ENCODE measurements around the gene EMID1.

EMID1 gene

DNA sequence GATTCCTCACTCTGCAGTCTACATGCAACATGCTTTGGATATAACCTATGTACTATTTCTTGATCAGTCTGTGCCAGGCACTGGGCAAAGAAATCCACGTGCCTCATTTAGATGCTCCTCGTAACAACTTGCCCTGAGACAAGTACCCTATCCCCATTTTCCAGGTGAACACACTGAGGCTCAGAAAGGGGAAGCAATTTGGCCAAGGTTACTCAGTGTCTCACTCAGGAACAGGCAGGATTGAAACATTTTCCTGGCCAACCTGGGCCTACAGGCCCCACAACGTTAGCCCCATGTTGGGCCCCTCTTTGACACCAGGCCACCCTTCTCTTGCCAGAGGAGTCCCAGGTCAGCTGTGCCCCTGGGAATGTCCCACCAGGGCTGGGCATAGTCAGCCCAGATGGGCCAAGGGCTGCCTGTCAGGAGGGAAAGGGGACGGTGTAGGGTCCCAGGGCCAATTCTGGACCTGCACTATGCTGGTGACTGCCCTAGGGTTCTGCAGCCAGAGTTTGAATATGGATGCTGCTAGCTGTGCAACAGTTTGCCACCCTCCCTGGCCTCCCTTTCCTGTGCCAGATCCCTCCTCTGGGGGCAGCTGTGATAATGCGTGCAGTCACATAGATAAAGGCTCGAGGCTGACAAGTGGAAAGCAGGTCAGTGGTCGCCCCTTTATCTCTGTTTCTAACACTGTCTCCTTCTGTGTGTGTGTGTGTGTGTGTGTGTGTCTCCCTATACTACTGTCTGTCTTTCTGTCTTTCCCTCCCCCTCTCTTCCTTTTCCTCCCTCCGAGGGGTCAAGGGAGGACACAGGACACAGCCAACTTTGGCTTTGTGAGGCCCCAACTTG is 10.4 kb upstream of the EMID1 start:
- no peak for DNase-seq

DNA sequence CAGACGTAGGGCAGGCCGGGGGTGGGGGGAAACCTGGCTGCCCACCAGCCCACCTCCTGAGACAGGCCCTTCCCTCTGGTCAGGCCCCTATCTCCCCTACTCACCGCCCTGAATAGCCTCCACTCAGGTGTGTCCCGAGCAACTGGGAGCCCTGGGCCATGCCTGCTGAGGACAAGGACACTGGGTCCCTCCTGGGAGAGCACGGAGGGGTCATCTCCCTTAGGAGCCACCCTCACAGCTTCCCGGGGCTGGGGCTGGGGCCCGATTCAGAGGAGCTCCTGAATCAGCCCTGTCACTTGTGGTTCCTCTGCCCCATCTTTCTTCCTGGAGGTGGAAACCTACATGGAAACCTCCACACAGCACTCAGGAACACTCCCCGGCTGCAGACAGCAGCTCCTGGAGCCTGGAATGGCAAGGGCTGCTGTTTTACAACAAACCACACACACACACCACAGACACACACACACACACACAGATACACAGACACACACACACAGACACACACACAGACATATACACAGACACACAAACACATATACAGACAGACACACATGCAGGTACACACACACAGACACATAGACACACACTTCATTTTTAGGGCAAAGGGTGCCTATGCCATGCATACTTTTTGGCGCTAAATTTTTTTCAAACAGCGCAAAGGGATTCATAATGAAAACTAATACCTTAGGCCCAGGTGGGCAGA is 9.6 kb upstream of the EMID1 start:
- no peak for DNase-seq

DNA sequence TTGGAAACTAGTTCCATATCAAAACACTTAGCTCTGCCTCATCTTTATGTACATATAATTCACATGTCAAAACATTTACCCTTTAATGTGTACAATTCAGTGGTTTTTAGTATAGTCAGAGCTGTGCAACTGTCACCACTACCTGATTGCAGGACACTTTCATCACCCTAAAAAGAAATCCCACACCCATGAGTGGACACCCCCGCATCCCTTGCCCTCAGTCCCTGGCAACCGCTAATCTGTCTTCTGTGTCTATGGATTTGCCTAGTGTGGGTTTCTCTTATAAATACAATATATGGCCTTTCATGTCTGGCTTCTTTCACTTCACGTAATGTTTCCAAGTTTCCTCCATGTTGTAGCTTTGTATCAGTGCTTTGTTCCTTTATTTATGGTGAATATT is 8.6 kb upstream of the EMID1 start:
- no peak for DNase-seq

DNA sequence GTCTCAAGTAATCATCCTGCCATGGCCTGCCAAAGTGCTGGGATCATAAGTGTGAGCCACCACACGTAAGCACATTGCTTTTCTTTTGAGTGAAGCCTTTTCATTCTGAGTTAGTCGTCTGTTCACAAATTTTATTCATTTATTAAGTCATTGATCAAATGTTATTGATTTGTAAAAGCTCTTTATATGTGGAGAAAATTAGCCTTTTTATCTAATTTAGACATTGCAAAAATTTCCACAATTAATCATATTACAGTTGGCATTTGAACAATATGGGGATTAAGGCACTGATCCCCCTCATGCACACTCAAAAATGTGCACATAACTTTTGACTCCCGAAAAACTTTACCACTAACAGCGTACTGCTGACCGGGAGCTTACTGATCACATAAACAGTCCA is 7.5 kb upstream of the EMID1 start:
- no peak for DNase-seq

DNA sequence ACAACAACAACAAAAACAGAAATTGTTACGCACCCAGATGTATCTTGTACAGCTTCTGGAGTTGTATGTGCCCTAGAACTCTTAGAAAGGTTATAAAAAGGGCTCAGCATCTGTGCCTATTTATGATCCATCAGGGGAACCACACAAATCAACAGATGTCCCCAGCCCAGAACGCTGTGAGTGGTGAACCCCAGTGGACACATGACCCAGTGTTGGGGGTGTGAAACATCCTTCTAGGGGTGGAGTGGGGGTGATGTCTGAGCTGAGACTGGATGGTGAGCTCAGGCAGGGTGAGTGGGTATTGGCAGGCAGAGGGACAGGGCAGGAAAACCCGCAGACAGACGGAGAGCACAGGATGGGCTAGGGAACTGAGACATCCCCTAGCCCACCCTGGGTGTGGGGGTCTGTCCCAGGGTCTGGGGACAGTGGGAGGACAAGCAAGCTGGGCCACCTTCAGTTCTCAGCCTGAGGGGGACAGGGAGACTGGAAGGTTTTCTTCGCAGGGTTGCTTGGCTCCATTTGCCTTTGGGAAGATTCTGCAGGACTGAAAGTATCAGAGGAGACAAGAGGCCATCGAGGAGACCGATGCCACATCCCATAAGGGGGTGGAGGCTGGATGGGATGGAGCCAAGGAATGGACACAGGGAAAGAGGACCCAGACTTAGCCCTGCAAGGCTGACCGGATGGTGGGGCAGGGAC is 5.8 kb upstream of the EMID1 start:
- no peak for DNase-seq

DNA sequence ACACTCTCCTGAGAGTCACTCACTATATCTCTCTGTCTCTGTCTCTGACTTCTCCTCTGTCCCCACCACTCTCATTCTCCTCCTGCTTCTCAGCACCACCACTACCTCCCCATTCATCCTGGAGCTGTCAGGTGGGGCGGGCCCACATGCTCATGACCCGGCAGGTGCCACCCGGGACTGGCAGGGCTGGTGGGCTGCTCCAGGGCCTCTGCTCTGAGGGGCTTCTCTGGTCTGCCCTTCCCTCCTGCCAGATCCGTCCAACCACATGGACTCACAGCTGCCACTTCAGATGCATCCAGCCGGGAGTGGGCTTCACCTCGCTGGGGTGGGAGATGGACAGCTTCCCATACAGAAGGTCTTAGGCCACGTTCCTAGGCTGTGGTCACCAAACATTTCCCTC is 4.8 kb upstream of the EMID1 start:
- DNase-seq, result no peak

DNA sequence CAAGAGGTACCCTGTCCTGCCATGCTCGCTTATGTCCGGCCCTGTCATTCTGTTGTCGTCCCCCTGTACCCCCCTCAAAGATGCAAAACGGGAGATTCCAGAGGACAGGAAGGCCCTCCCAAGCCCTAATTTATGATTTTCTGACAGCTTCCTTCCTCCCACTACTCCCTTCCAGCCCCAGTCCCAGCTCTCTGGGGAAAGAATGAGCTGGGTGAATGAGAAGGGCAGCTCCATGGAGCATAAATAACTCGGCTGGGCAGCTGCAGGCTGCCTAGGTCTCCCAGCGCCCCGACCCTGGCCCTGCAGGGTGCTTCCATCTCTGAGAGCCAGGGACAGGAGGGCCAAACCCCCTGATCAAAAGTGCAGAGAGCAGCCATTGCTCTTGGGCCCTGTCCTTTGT is 3.9 kb upstream of the EMID1 start:
- no peak for DNase-seq

DNA sequence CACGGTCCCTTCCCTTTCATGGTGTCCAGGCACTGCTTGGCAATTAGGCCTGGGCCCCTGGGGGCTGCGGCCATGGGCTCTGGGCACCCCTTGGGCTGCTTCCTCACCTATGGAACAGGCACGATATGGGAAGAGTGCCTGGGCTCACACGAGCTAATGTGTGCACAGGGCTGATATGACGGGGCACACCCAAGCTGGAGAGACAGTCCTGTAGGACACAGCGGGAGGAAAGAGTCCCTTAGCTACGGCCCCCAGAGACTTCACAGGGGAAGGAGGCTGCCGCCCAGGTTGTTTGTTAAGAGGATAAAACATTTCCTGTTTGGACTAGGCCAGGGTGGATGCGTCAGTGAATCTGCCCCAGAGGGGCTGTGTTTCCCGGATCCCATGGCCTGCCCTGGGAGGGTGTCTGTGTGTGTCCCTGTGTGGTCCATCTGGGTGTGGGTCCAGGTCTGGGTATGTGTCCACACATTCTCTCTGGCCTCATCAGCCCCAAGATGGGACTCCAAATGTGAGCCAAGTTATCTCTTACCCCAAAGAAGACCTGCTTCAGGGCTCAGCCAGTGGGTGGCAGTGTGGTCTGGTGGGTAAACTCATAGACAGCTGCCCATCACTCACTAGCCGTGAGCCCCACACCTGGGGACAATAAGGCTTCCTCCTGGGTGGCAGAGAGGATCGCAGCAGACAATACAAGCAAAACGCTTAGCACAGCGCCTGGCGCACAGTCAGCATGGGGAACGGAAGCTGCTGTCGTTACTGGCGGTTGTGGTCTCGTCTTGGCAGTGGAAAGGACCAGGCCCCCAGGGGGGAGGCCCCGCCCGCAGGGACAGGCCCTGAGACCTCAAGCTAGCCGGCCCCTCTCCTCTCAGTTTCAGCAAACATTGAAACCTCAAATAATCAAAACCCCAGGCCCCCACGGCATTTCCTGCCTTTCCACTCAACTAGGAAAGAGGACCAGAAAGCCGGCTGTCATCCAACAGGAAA is 3.2 kb upstream of the EMID1 start:
- no peak for DNase-seq

DNA sequence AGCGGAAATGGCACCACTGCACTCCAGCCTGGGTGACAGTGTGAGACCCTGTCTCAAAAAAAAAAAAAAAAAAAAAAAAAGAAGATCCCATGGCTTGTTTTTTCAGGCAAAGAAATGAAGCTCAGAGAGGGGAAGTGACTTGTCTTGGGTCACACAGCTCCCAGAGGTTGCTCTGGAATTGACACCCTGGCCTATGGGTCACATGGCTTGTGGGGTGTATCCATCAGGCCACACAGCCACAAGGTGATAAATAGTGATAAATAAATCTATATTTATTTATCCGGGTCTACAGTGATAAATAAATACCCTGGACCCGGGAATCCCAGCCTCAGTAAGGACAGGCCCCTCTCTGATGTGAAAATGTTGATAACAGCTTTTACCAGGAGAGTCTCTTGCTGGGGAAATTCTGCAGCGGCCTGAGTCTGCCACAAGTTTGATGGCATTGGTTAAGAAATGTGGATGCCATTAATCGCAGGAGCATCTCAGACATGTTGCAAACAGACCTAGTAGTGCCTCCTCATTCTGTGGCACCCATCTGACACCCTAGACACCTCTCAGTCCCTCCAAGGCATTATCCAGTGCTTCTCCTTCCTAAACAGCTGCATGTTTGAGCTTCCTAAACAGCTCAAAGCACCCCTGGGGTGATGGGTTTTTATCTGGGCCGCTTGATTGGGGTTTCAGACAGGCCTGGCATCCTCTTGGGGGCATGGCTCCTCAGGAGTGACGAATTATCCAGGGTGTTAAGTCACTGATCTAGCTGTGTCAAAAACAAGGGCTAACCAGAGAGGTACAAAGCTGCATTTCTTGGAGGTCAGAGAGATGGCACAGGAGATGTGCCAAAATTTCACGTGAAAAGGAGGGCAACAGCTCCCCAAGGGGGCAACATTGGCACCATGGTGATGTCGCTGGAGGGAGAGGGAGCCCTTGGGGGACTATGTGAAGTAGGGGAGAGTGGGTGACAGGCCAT is 1.9 kb upstream of the EMID1 start:
- DNase-seq, result no peak

DNA sequence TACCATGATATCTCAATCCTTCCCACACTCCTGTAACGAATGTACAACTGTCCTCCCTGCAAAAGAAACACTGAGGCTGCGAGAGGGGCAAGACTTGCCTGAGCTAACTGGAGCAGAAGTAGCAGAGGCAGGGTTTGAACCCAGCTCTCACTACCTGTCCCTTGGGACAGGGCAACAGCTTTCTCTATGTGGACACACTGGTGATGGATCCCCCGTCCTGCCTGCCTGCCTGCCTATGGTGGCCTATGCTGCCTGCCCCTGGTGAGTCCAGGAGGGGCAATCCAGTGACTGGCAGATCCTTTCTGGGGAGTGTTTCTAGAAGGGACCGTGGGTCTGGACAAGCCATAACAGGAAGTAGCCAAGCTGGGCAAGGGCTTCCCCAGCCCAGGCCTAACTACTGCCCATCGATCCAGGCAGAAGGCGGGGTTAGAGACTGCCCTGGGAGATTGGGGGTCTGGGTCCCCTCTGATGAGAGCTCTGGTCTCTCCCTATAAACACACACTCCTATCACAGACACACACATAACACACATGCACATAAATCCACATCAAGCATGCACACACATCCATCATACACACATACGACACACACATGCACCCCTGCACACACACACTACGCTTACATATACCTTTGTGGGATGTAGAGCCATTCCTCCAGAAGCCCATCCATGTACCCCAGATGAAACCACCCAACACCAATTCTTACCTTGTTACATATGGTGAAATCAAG is 1.1 kb upstream of the EMID1 start:
- DNase-seq, result no peak

DNA sequence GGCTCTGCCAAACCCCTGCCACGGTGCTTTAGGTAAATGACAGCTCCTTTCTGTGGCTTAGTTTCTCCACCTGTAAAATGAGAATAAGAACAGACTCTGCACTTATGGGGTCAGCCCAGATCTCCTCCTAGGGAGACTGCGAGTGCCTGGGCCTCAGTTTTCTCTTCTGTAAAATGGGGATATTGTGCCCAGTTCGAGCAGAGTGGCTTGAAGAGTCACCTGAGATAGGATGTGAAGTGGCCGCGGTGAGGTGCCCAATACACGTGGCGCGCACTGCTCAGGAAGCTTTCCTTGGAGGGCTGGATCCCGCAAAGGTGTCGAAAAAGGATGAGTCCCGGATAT is 473 bp upstream of the EMID1 start:
- no peak for DNase-seq

DNA sequence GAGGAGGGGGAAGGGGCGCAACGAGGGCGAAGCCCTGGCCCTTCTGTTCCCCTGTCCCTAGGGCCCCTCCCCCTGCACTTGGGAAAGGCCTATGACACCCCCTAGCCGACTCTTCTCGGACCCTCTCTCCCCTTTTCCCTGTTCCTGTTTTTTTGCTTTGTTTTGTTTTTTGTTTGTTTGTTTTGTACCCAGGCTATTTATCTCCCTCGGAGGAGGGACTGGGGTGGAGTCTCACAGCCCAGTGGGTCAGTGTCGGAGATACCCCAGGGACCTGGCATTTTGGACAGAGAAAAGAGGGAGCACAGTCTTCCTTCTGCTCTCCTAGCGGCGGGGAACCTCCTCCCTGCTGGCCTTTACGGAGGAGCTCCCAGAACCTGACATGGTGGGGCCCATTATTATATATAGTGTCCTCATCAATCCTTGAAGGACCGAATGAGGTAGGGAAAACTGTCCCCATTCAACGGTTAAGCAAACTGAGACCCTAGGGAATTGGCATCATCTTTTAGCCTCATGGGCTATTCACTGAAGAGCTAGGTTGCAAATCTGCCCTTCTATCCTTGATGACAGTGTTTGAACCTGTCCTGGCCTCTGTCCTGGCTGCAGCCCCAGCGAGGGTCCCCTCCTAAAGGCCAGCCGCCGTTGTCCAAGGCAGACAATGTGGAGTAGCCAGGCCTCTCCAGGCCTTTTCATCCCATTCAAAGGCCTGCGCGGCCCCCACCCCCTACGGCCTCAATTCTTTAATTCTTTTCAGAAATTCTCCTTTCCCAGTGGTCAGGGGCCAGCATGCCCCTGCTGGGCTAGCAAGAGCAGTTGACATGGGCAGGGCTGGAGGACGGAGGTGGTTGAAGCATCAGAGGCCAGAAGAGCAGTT is 911 bp downstream of the EMID1 start:
- DNase-seq, result no peak

DNA sequence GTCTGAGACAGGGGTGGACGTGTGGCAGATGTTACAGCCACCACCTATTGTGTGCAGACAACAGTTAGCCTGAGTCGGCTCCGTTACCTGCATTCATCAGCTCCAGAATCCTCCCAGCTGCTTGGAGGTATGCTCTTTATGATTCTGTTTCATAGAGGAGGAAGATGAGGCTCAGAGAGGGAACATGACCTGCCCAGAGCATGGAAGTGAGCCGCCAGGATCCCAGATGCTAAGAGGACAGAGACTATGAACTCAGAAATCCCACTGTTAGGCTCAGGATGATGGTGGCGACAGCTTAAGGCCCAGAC is 1.5 kb downstream of the EMID1 start:
- no peak for DNase-seq

DNA sequence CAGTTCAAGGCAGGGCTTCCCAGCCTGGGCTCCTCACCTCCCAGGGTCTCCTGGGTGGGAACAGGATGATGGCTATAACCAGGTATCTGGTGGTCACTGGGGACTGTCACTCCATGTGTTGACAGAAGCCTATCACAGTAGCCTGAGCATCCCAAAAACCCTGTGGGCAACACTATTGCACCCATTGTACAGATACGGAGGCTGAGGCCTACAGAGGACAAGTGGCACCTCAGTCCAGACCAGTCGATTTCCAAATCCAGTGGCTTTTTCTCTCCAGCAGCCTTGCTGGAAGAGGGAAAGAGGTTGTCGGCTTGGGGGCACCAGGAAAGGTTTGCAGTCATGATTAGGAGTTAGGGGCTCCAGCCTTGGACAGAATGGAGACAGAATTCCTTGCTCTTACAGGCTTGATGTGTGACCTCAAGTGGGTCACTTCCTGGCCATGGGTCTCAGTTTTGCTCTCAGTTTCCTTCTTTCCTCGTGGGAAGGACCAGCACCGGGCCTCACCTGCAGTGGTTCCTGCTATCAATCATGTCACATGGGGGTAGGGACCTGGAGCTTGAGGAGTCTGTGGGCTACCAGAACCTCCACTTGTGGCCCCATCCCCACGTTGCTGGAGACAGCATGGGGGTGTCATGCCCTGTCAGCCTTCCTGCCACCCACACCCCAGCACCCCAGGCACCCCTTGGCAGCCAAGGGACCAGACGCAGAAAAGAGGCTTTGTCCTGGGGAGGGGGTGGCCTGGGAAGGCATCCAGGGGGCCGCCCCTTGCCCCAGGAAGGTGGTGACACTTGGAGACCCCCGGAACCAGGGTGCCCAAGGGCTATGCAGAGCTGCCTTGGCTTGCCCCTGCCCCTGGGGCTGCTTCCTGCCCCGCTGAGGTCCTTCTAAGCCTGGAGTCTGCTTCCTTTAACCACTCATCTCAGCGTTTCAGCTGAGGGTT is 2.1 kb downstream of the EMID1 start:
- DNase-seq, result no peak

DNA sequence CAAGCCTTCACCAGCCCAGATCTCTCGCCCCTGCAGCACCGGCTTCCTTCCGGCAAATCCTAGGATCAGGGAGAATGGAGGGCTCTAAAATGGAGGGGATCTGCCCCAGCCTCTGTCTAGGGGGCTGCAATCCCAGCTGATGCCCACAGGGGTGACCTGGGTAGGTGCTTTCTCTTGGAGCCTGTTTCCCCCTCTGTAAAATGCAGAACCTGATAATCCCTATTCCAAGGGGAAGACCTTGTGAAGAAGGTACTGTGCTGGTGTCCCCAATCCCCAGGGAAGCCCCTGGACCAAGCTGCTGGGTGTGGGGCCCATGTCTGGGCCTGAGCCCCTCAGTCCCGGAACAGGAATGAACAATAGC is 2.8 kb downstream of the EMID1 start:
- no peak for DNase-seq

DNA sequence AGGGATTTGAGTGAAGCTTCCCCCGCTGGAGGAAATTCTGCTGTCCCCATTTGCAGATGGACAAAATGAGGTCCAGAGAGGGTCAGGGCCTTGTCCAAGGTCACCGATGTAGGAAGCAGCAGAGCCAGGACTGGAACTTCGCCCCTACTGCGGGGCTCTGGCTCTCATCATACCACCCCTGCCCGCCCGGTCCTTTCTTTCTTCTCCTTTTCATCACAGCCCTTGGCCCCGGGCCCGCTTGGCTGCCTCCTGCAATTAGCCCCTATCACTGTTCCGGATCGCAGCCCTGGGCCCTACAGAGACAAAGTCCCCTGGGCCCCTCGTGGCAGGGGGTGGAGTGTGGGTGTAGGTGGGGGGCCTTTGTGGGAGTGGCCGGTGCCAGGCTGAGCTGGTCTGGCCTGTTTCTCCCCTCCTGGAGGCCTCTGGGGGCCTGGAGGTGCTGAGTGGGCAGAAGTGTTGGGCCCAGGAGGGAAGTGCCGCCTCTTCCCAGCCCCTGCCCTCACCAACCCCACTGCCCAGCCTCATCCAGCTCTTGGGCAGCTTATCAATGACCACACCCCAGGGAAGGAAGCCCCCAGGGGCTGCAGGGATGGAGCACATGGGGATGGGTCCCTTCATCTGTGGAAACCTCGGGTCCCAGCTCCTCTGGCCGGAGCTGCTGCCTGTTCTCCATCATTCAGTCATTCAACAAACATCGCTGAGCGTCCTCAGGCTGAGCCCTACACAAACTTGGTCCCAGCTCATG is 3.4 kb downstream of the EMID1 start:
- no peak for DNase-seq

DNA sequence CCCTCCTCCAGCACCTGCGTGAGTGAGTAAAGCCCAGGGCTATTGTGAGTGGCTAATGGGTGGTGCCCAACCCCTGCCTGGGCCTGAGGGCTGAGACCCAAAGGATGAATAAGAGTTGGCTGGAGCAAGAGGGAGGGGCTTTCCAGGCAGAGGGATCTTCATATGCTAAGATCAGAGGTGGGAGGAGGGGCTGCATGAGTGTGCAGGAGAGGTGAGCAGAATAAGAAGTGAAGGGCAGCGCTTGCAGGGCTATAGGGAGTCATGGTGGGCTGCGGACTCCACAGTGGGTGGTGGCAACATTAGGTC is 3.9 kb downstream of the EMID1 start:
- no peak for DNase-seq

DNA sequence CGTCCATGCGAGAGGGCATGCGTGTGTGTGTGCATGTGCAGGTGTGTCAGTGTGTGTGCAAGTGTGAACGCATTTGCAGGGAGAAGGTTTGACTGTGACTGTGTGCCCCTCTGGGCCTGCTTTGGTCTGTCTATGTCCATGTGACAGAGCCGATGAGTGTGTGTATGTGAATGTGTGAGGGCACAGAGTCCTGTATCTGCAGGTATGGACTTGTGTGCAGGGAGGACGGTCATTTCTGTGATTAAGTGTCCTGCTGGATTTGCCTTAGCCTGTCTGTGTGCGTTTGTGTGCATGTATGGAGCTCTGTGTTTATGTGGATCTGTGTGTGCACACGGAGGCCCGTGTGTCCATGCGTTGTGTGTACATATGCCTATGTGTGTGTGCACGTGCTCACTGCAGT is 5.4 kb downstream of the EMID1 start:
- no peak for DNase-seq

DNA sequence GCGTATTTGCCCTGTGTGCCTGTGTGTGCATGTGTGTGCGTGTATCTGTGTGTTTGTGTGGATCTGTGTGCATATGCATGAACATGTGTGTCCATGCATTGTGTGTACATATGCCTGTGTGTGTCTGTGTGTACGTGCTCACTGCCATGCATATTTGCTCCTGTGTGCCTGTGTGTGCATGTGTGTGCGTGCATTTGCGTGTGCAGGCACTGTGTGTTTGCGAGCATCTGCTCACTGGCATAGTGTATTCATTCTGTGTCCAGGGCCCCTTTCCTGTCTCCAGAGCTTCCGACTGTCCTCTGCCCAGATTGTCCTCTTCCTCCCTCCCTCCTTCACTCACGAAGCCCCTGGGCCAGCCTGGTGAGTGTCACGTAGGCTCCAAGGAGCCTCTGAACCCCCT is 5.8 kb downstream of the EMID1 start:
- DNase-seq, result no peak

All from NCI-H1048 (cell line).